Psoas muscle (tissue), 8 donors: Measurements from ENCODE around the gene DPRX. TPM values are rescaled to one million over a fixed set of nuclear protein-coding genes. Genes with fewer than 3 reads are reported as not detected.

Experiments
- ATAC-seq, 4 donors: fragments of 200-7000 bp; cut with Tn5 transposase; one replicate each; pipeline ENCODE4 v1.9.1; 2020; ENCODE audit warnings: moderate library complexity in 3 of 4, mild to moderate bottlenecking in 2 of 4
- DNase-seq, 2 donors: peaks; one replicate each; pipeline ENCODE4 v3.0.0-alpha.2; 2020
- H3K27ac ChIP-seq: fragments of 200-600 bp; one replicate; pipeline ENCODE4 v1.8.0; 2022
- H3K27me3 ChIP-seq, 3 donors: fragments of 200-600 bp in 1 of 3; one replicate each; pipeline versions ENCODE4 v1.6.1 to v1.8.0; 2013 to 2022; ENCODE audit warnings: low read length in 2 of 3, mild to moderate bottlenecking in 2 of 3, moderate library complexity in 1 of 3; ENCODE audit not compliant: insufficient read depth in 3 of 3
- H3K36me3 ChIP-seq, 2 donors: fragments of 200-600 bp in 1 of 2; one replicate each; pipeline versions ENCODE4 v1.6.1 to v1.8.0; 2013 to 2022; ENCODE audit warnings: low read depth in 1 of 2, mild to moderate bottlenecking in 1 of 2, moderate library complexity in 1 of 2; ENCODE audit not compliant: insufficient read depth in 1 of 2
- H3K4me1 ChIP-seq: fragments of 200-600 bp; one replicate; pipeline ENCODE4 v1.8.0; 2022
- H3K4me3 ChIP-seq: fragments of 200-600 bp; one replicate; pipeline ENCODE4 v1.8.0; 2022; ENCODE audit warnings: mild to moderate bottlenecking
- H3K9me3 ChIP-seq: fragments of 200-600 bp; one replicate; pipeline ENCODE4 v1.8.0; 2022
- CTCF ChIP-seq: fragments of 200-600 bp; IDR thresholded peaks from one replicate; pipeline ENCODE4 v1.8.0; 2022; ENCODE audit warnings: antibody characterized with exemption
- WGBS, 3 donors: extraction: QIAGEN DNeasy Blood & Tissue Kit; methylation state at CpG; one replicate each; pipeline versions ENCODE4 v1.1.6 to v1.1.7; 2013; 5-methylcytosine and 5-hydroxymethylcytosine counted together
- intact Hi-C, 2 donors: fragments of 100-400 bp; cut with DNase I; formaldehyde crosslinking; loops; one replicate each; pipeline versions ENCODE4 v1.11.0 to v1.14.2; 2022
- long read RNA-seq, 2 donors: library from polyadenylated mRNA; unstranded; transcript quantifications; one replicate each; pipeline ENCODE4 v2.0.0, GENCODE V29; 2021
- polyA plus RNA-seq, 3 donors: library from polyadenylated mRNA; stranded (reverse); fragments of 200-250 nt; gene quantifications; one replicate each; pipeline ENCODE4 v1.2.3, GENCODE V29; 2013
- total RNA-seq, 4 donors: library from RNA; stranded (reverse); fragmentation: NEBNext Ultra II Directional in 2 of 4; extraction: Animal tissue kit (Norgen Biotek cat#: 25700) in 2 of 4; gene quantifications; one replicate each; pipeline versions ENCODE4 v1.2.1 to v1.2.4, GENCODE V29; 2021 to 2023
- donor health status: healthy with polysubstance abuse.
- donor health status: DM: no; HTN: no; CAD: no; lungs with moderate emphysema.
- donor health status: Bipolar disorder and iron deficiency.
- donor health status: healthy.
- donor health status: DM: yes; HTN: yes; CAD: no.
- donor health status: DM: no; HTN: no; CAD: no.
- donor health status: DM: no; HTN: no; CAD: no.
- donor health status: DM: yes; HTN: yes; CAD: no.

Gene DPRX
- total RNA-seq (under 1 TPM in 1 of 4 donors, not detected in 3; 0.36 TPM), polyA plus RNA-seq (not detected)
- long read RNA-seq, donor 1: 0 reads
- long read RNA-seq, donor 2: 0 reads

- H3K9me3 ChIP-seq: no peaks in the 10 kb centered on the region
- H3K27me3 ChIP-seq: no peaks in the 10 kb centered on the region
- no peak for DNase-seq
- no peak for ATAC-seq
- H3K4me3 ChIP-seq: no peak within 1 kb of the TSS
- intact Hi-C loops: no loop called here
- no peaks in the 10 kb centered on the region for H3K36me3 ChIP-seq
- H3K4me1 ChIP-seq: no peaks in the 10 kb centered on the region
- TF ChIP-seq CTCF: no peak
- WGBS, 3 donors: 82 to 86% (median 85%) methylated on average over 17 of the region's 17 CpGs
- no peak within 1 kb of the TSS for H3K27ac ChIP-seq
These were observed at the start of gene DPRX for GRCh38 chr19:53631949-53632407. TSS of gene DPRX (plus strand) at chr19:53631999. CDS start at chr19:53632107, 108 bp downstream.

GRCh38 chr19:53583181-53583580 lies 48.6 kb upstream of the DPRX start:
- Histone ChIP-seq H3K27me3 (no peaks in the 10 kb centered on the region), H3K27ac (no peak overlapping the region), H3K4me1 (no peaks in the 10 kb centered on the region), H3K36me3 (peaks cover 0 to 10% of the 10 kb centered on the region in 2 donors), H3K9me3 (peaks cover 6% of the 10 kb centered on the region), H3K4me3 (no peak overlapping the region)
- DNase-seq (no peak), ATAC-seq (no peak)
- WGBS, 3 donors: 87 to 93% (median 90%) methylated on average over 3 of the region's 3 CpGs
- TF ChIP-seq CTCF: no peak
- intact Hi-C loops: no loop called here

- DNase-seq (no peak), ATAC-seq (no peak)
- Histone ChIP-seq H3K36me3 (no peaks in the 10 kb centered on the region), H3K4me3 (no peak overlapping the region), H3K9me3 (peaks cover 4% of the 10 kb centered on the region), H3K27ac (no peak overlapping the region), H3K4me1 (no peaks in the 10 kb centered on the region), H3K27me3 (no peaks in the 10 kb centered on the region)
- no peak for TF ChIP-seq CTCF
- intact Hi-C loops: no loop called here
- WGBS, 3 donors: 89 to 92% (median 91%) methylated on average over 6 of the region's 6 CpGs
These were observed 45.5 kb upstream of the DPRX start for GRCh38 chr19:53586277-53586691.

- no peaks in the 10 kb centered on the region for H3K4me1 ChIP-seq
- intact Hi-C loops: loop anchor here in 1 of 2 donors (5.0 kb wide), 1 partner anchor 152 kb away; no protein-coding TSS in a partner anchor
- H3K9me3 ChIP-seq: no peaks in the 10 kb centered on the region
- ATAC-seq: no peak
- no peaks in the 10 kb centered on the region for H3K27me3 ChIP-seq
- no peak overlapping the region for H3K27ac ChIP-seq
- TF ChIP-seq CTCF: no peak
- no peak for DNase-seq
- 50 to 57% (median 52%) methylated on average over 13 to 14 of the region's 14 CpGs for WGBS, 3 donors
- no peak overlapping the region for H3K4me3 ChIP-seq
- H3K36me3 ChIP-seq: no peaks in the 10 kb centered on the region
These were observed 36.8 kb upstream of the DPRX start for GRCh38 chr19:53594811-53595509.

GRCh38 chr19:53595510-53595867 lies 36.3 kb upstream of the DPRX start:
- WGBS, 3 donors: 59 to 75% (median 65%) methylated on average over 9 of the region's 9 CpGs
- H3K9me3 ChIP-seq: no peaks in the 10 kb centered on the region
- ATAC-seq (no peak), DNase-seq (no peak)
- no peak overlapping the region for H3K4me3 ChIP-seq
- no peaks in the 10 kb centered on the region for H3K36me3 ChIP-seq
- H3K27ac ChIP-seq: no peak overlapping the region
- no peaks in the 10 kb centered on the region for H3K4me1 ChIP-seq
- intact Hi-C loops: no loop called here
- no peak for TF ChIP-seq CTCF
- H3K27me3 ChIP-seq: no peaks in the 10 kb centered on the region
